Activated CD4-positive, alpha-beta T cell treated with anti-CD3 and anti-CD28 coated beads for 48 hours (primary cell): ENCODE results near the gene SIL1.

ENCODE experiments used
- DNase-seq: peaks from one replicate; pipeline ENCODE4 v3.0.0-alpha.2; 2020

The SIL1 gene

GRCh38 chr5:138972836-138973235 is 225.3 kb downstream of the SIL1 start:
- DNase-seq = no peak

- DNase-seq = no peak
Observed at GRCh38 chr5:138972230-138972629, 225.9 kb downstream of the SIL1 start.

GRCh38 chr5:138969323-138970002 is 228.7 kb downstream of the SIL1 start:
- DNase-seq = no peak

- DNase-seq = no peak
Observed at GRCh38 chr5:138968601-138969000, 229.6 kb downstream of the SIL1 start.

GRCh38 chr5:138967791-138968448 is 230.2 kb downstream of the SIL1 start:
- no peak for DNase-seq

GRCh38 chr5:138966236-138966985 is 231.8 kb downstream of the SIL1 start:
- DNase-seq = no peak

GRCh38 chr5:138965626-138966025 is 232.5 kb downstream of the SIL1 start:
- no peak for DNase-seq

GRCh38 chr5:138964647-138965201 is 233.4 kb downstream of the SIL1 start:
- DNase-seq = no peak

GRCh38 chr5:138963763-138964371 is 234.3 kb downstream of the SIL1 start:
- DNase-seq = no peak

- no peak for DNase-seq
Observed at GRCh38 chr5:138962614-138963370, 235.4 kb downstream of the SIL1 start.

GRCh38 chr5:138961729-138962128 is 236.4 kb downstream of the SIL1 start:
- DNase-seq = no peak

GRCh38 chr5:138961221-138961620 is 236.9 kb downstream of the SIL1 start:
- no peak for DNase-seq

- no peak for DNase-seq
Observed at GRCh38 chr5:138960145-138960692, 237.9 kb downstream of the SIL1 start.

- DNase-seq = no peak
Observed at GRCh38 chr5:138956801-138957200, 241.4 kb downstream of the SIL1 start.

GRCh38 chr5:138955671-138956295 is 242.4 kb downstream of the SIL1 start:
- no peak for DNase-seq

- DNase-seq = no peak
Observed at GRCh38 chr5:138955013-138955660, 243.0 kb downstream of the SIL1 start.

GRCh38 chr5:138954257-138955012 is 243.7 kb downstream of the SIL1 start:
- DNase-seq = no peak

GRCh38 chr5:138953387-138954256 is 244.5 kb downstream of the SIL1 start:
- DNase-seq = peak; percentile 10

- no peak for DNase-seq
Observed at GRCh38 chr5:138952962-138953361, 245.2 kb downstream of the SIL1 start.
